Transverse colon (tissue), 4 donors: ENCODE data around the gene CCT2.

Experiments
- CTCF ChIP-seq, 5 experiments: fragments of 200-600 bp in 3 of 5; fragments of 450-650 bp in 2 of 5; sonication (generic) in 3 of 5; IDR thresholded peaks; 1 replicate in 2 of 5; 2 replicates in 3 of 5; pipeline ENCODE4 v1.5.1; 2016 to 2017; ENCODE audit warnings: antibody characterized with exemption in 5 of 5, inconsistent platforms in 3 of 5, mild to moderate bottlenecking in 2 of 5, moderate library complexity in 1 of 5
- EP300 ChIP-seq: sonication (generic); formaldehyde crosslinking; IDR thresholded peaks from one replicate; pipeline ENCODE4 v1.6.1; 2017; ENCODE audit warnings: antibody characterized with exemption, low read depth
- POLR2A ChIP-seq: fragments of 450-650 bp; IDR thresholded peaks from one replicate; pipeline ENCODE4 v1.6.1; 2016; ENCODE audit warnings: antibody characterized with exemption, mild to moderate bottlenecking, moderate library complexity
- POLR2AphosphoS5 ChIP-seq, 3 donors: sonication (generic); formaldehyde crosslinking; IDR thresholded peaks; one replicate each; pipeline ENCODE4 v1.6.1; 2016; ENCODE audit warnings: antibody characterized with exemption in 3 of 3

GRCh38 chr12:69580074-69580473 is 5.2 kb upstream of the CCT2 start:
- no peak for TF ChIP-seq CTCF (IDR thresholded peaks at IDR 0.05)
- no peak for TF ChIP-seq POLR2A
- no peak for TF ChIP-seq POLR2AphosphoS5 (IDR thresholded peaks at IDR 0.05)
- no peak for TF ChIP-seq EP300
